Activated CD8-positive, alpha-beta T cell treated with anti-CD3 and anti-CD28 coated beads for 36 hours (primary cell): Measurements from ENCODE around the gene ARMCX2. TPM values are rescaled to one million over a fixed set of nuclear protein-coding genes. Genes with fewer than 3 reads are reported as not detected.

Experiments
- ATAC-seq: fragments of 200-7000 bp; cut with Tn5 transposase; one replicate; pipeline ENCODE4 v1.10.0; 2021; ENCODE audit warnings: mild to moderate bottlenecking, moderate library complexity
- CTCF ChIA-PET: fragments of 350-600 bp; sonication (Branson Sonifier 250); formaldehyde crosslinking; loops from one replicate; lab custom pipeline; 2021; ENCODE audit warnings: antibody characterized with exemption; lab: Charles Lee
- POLR2A ChIA-PET: fragments of 350-600 bp; sonication (Branson Sonifier 250); formaldehyde crosslinking; loops from one replicate; lab custom pipeline; 2021; ENCODE audit warnings: antibody characterized with exemption; lab: Charles Lee
- DNase-seq: peaks from one replicate; pipeline ENCODE4 v3.0.0-alpha.2; 2020
- H3K27ac Mint-ChIP-seq: one replicate; pipeline ENCODE4 v1.8.0; 2021; ENCODE audit warnings: mild to moderate bottlenecking, mixed read lengths
- H3K27me3 Mint-ChIP-seq: one replicate; pipeline ENCODE4 v1.8.0; 2021; ENCODE audit warnings: mixed read lengths
- H3K36me3 Mint-ChIP-seq: one replicate; pipeline ENCODE4 v1.8.0; 2021; ENCODE audit warnings: low read depth, mixed read lengths
- H3K4me1 Mint-ChIP-seq: one replicate; pipeline ENCODE4 v1.8.0; 2021; ENCODE audit warnings: low read depth, mixed read lengths
- H3K4me3 Mint-ChIP-seq: one replicate; pipeline ENCODE4 v1.8.0; 2021; ENCODE audit warnings: mild to moderate bottlenecking, moderate library complexity, mixed read lengths
- H3K9me3 Mint-ChIP-seq: one replicate; pipeline ENCODE4 v1.8.0; 2021; ENCODE audit warnings: mixed read lengths
- CTCF ChIP-seq: fragments of 200-600 bp; IDR thresholded peaks from one replicate; pipeline ENCODE4 v1.8.0; 2022; ENCODE audit warnings: antibody characterized with exemption, mild to moderate bottlenecking
- intact Hi-C: fragments of 100-400 bp; cut with micrococcal nuclease; formaldehyde crosslinking; loops from one replicate; pipeline ENCODE4 v1.10.0; 2022
- total RNA-seq, 2 experiments: library from RNA; stranded (reverse); gene quantifications; one replicate each; pipeline ENCODE4 v1.2.3, GENCODE V29; 2021

ARMCX2 gene
- total RNA-seq = 10 to 100 TPM; 15.3 to 19.4 TPM

GRCh38 chrX:101659601-101660063, at the start of gene ARMCX2:
ARMCX2 (minus strand) TSS chrX:101659850; CDS start chrX:101657588, 2,262 bp downstream.
- peak; percentile 46 for DNase-seq
- intact Hi-C loops = no loop called here
- POLR2A ChIA-PET = interaction anchor here (0.6 kb wide), 1 partner anchor 1816 kb away, joined by 3 read pairs; no protein-coding TSS in a partner anchor

GRCh38 chrX:101709384-101709783, 49.7 kb upstream of the ARMCX2 start:
- H3K36me3 Mint-ChIP-seq = no peaks in the 10 kb centered on the region
- CTCF ChIA-PET = no interaction called here

More at GRCh38 chrX:101659601-101660063, at the start of gene ARMCX2:
- Mint-ChIP-seq H3K4me1 (peaks cover 15% of the 10 kb centered on the region), H3K9me3 (no peaks in the 10 kb centered on the region), H3K4me3 (peak within 1 kb of the TSS; percentile 76), H3K27ac (no peak within 1 kb of the TSS), H3K36me3 (no peaks in the 10 kb centered on the region), H3K27me3 (no peaks in the 10 kb centered on the region)
- CTCF ChIA-PET = no interaction called here
- TF ChIP-seq CTCF = no peak
- peak; percentile 55 for ATAC-seq

GRCh38 chrX:101708163-101708562, 48.5 kb upstream of the ARMCX2 start:
- Mint-ChIP-seq H3K4me1 (no peaks in the 10 kb centered on the region), H3K27ac (no peak overlapping the region), H3K4me3 (no peak overlapping the region), H3K9me3 (no peaks in the 10 kb centered on the region), H3K27me3 (no peaks in the 10 kb centered on the region), H3K36me3 (no peaks in the 10 kb centered on the region)
- no peak for ATAC-seq
- DNase-seq = no peak
- POLR2A ChIA-PET = no interaction called here
- CTCF ChIA-PET = no interaction called here
- intact Hi-C loops = no loop called here
- TF ChIP-seq CTCF = no peak

More at GRCh38 chrX:101709384-101709783, 49.7 kb upstream of the ARMCX2 start:
- ATAC-seq (no peak), DNase-seq (no peak)
- Mint-ChIP-seq H3K27me3 (no peaks in the 10 kb centered on the region), H3K9me3 (no peaks in the 10 kb centered on the region), H3K27ac (no peak overlapping the region), H3K4me3 (no peak overlapping the region), H3K4me1 (no peaks in the 10 kb centered on the region)
- intact Hi-C loops = no loop called here
- POLR2A ChIA-PET = no interaction called here
- TF ChIP-seq CTCF = no peak

- no peak overlapping the region for H3K27ac Mint-ChIP-seq
- ChIA-PET POLR2A (no interaction called here), CTCF (no interaction called here)
- peaks cover 5% of the 10 kb centered on the region for H3K4me1 Mint-ChIP-seq
- intact Hi-C loops = no loop called here
- no peaks in the 10 kb centered on the region for H3K36me3 Mint-ChIP-seq
- no peak overlapping the region for H3K4me3 Mint-ChIP-seq
- no peak for DNase-seq
- H3K9me3 Mint-ChIP-seq = no peaks in the 10 kb centered on the region
- TF ChIP-seq CTCF = no peak
- peaks cover 3% of the 10 kb centered on the region for H3K27me3 Mint-ChIP-seq
- no peak for ATAC-seq
Measured at GRCh38 chrX:101693476-101693875, 33.8 kb upstream of the ARMCX2 start.

- ChIA-PET POLR2A (no interaction called here), CTCF (interaction anchor here (1.0 kb wide), 1 partner anchor 27 kb away, joined by 3 read pairs; no protein-coding TSS in a partner anchor)
- H3K9me3 Mint-ChIP-seq = no peaks in the 10 kb centered on the region
- H3K27ac Mint-ChIP-seq = no peak overlapping the region
- peaks cover 2% of the 10 kb centered on the region for H3K27me3 Mint-ChIP-seq
- DNase-seq (no peak), ATAC-seq (no peak)
- H3K4me1 Mint-ChIP-seq = peaks cover 5% of the 10 kb centered on the region
- no peak overlapping the region for H3K4me3 Mint-ChIP-seq
- intact Hi-C loops = no loop called here
- H3K36me3 Mint-ChIP-seq = no peaks in the 10 kb centered on the region
- TF ChIP-seq CTCF = no peak
Measured at GRCh38 chrX:101691835-101692234, 32.2 kb upstream of the ARMCX2 start.
